ENCODE results near the gene ITPR1. TPM values are rescaled to one million over a fixed set of nuclear protein-coding genes. Genes with fewer than 3 reads are reported as not detected.

The ITPR1 gene
- total RNA-seq, 4 donors from 2014 or later, result 56.1 to 71.2 (median 61.9) TPM

GRCh38 chr3:4613366-4613765, 120.2 kb downstream of the ITPR1 start:
- Histone ChIP-seq H3K27ac (no peak overlapping the region), H3K9me3 (no peaks in the 10 kb centered on the region), H3K36me3 (no peaks in the 10 kb centered on the region), H3K27me3 (no peaks in the 10 kb centered on the region), H3K4me1 (no peaks in the 10 kb centered on the region), H3K4me3 (no peak overlapping the region)
- TF ChIP-seq POLR2A (IDR thresholded peaks at IDR 0.05) (no peak), EP300 (IDR thresholded peaks at IDR 0.05) (no peak)
- TF ChIP-seq, protein P1, sequence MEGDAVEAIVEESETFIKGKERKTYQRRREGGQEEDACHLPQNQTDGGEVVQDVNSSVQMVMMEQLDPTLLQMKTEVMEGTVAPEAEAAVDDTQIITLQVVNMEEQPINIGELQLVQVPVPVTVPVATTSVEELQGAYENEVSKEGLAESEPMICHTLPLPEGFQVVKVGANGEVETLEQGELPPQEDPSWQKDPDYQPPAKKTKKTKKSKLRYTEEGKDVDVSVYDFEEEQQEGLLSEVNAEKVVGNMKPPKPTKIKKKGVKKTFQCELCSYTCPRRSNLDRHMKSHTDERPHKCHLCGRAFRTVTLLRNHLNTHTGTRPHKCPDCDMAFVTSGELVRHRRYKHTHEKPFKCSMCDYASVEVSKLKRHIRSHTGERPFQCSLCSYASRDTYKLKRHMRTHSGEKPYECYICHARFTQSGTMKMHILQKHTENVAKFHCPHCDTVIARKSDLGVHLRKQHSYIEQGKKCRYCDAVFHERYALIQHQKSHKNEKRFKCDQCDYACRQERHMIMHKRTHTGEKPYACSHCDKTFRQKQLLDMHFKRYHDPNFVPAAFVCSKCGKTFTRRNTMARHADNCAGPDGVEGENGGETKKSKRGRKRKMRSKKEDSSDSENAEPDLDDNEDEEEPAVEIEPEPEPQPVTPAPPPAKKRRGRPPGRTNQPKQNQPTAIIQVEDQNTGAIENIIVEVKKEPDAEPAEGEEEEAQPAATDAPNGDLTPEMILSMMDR (IDR thresholded peaks at IDR 0.05), result no peak
- WGBS, 2 donors, result 59% methylated on average over 3 of the region's 3 CpGs
- no peak for DNase-seq (ENCODE audit: low spot score in 2 of 2)

GRCh38 chr3:4614070-4614469, 120.9 kb downstream of the ITPR1 start:
- Histone ChIP-seq H3K27ac (no peak overlapping the region), H3K4me1 (no peaks in the 10 kb centered on the region), H3K27me3 (no peaks in the 10 kb centered on the region), H3K36me3 (no peaks in the 10 kb centered on the region), H3K4me3 (no peak overlapping the region), H3K9me3 (no peaks in the 10 kb centered on the region)
- WGBS, 2 donors, result 90 to 96% methylated on average over 5 of the region's 5 CpGs
- no peak for DNase-seq (ENCODE audit: low spot score in 2 of 2)
- TF ChIP-seq EP300 (IDR thresholded peaks at IDR 0.05) (no peak), POLR2A (IDR thresholded peaks at IDR 0.05) (no peak)
- TF ChIP-seq, protein P1 (IDR thresholded peaks at IDR 0.05), result no peak

- no peaks in the 10 kb centered on the region for H3K4me1 ChIP-seq
- H3K27me3 ChIP-seq, result no peaks in the 10 kb centered on the region
- H3K9me3 ChIP-seq, result no peaks in the 10 kb centered on the region
- WGBS, 2 donors, result 92 to 93% methylated on average over 3 of the region's 3 CpGs
- H3K27ac ChIP-seq, result no peak overlapping the region
- no peaks in the 10 kb centered on the region for H3K36me3 ChIP-seq
- no peak for DNase-seq (ENCODE audit: low spot score in 2 of 2)
- H3K4me3 ChIP-seq, result no peak overlapping the region
- TF ChIP-seq, protein P1 (IDR thresholded peaks at IDR 0.05), result no peak
- no peak for TF ChIP-seq POLR2A (IDR thresholded peaks at IDR 0.05)
- no peak for TF ChIP-seq EP300 (IDR thresholded peaks at IDR 0.05)
Measured at GRCh38 chr3:4614927-4615326, 121.8 kb downstream of the ITPR1 start.

DNA sequence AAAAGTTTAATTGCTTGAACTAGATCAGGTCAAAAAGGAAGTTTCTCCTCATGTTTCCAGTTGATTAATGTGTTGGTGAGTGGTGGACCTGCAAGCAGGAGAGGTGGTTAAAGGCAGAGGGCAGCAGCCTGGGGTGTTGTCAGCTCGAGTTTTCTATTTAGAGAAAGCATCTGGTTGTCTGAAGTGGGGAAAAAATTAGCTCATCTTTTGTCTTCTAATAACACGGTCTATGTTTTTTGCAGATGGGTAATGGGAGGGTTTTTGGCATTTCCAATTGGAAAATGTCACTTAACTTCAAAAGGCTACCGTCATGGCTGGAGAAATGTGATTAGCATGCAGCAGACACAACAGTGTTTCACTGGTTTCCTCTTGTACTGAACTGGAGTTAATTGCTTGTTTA, 122.6 kb downstream of the ITPR1 start:
- no peak overlapping the region for H3K4me3 ChIP-seq
- H3K27ac ChIP-seq, result no peak overlapping the region
- no peaks in the 10 kb centered on the region for H3K36me3 ChIP-seq
- TF ChIP-seq, protein P1 (IDR thresholded peaks at IDR 0.05), result no peak
- TF ChIP-seq POLR2A (IDR thresholded peaks at IDR 0.05), result no peak
- no peak for TF ChIP-seq EP300 (IDR thresholded peaks at IDR 0.05)
- no peaks in the 10 kb centered on the region for H3K9me3 ChIP-seq
- no peaks in the 10 kb centered on the region for H3K4me1 ChIP-seq
- H3K27me3 ChIP-seq, result no peaks in the 10 kb centered on the region
- no peak for DNase-seq (ENCODE audit: low spot score in 2 of 2)
- 29 to 32% methylated on average over 3 of the region's 3 CpGs for WGBS, 2 donors

DNA sequence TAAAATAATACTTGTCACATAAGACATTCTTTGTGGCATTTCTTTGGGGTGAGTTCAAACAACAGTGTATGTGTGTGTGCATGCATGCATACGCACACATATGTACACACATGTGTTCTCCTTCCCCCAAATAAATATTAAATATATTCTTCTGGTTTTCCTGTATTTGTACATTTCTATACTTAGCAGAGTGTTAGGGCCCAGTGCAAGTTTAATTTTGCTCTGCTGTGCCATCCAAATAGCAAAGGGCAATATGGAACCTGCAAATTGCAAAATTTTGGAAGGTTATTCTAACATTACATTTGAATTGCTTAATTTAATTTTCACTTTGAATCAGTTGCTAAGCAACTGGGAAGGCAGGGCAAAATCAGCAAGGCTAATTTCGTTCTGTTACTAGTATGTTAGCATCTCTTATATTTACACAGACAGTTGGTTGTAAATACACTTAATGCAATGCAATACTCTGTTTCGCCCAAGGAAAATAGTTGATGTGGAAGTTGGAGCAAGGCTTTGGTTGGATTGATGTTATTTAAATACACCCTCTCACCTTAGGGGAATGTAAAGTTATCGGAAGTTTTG, 130.4 kb downstream of the ITPR1 start:
- 85 to 91% methylated on average over 4 of the region's 4 CpGs for WGBS, 2 donors
- H3K27ac ChIP-seq, result no peak overlapping the region
- no peaks in the 10 kb centered on the region for H3K4me1 ChIP-seq
- peaks cover 0 to 8% (median 0%) of the 10 kb centered on the region in 3 donors for H3K36me3 ChIP-seq
- no peaks in the 10 kb centered on the region for H3K9me3 ChIP-seq
- no peak overlapping the region for H3K4me3 ChIP-seq
- H3K27me3 ChIP-seq, result no peaks in the 10 kb centered on the region
- no peak for DNase-seq (ENCODE audit: low spot score in 2 of 2)
- no peak for TF ChIP-seq EP300 (IDR thresholded peaks at IDR 0.05)
